HepG2 (cell line): Measurements from ENCODE around the gene TP53I3. TPM values are rescaled to one million over a fixed set of nuclear protein-coding genes. Genes with fewer than 3 reads are reported as not detected.

Experiments
- CSRNP1 ChIP-seq: sonication (generic); formaldehyde crosslinking; IDR thresholded peaks from 2 replicates; pipeline ENCODE4 v1.8.1; 2023; ENCODE audit warnings: mild to moderate bottlenecking, missing genetic modification reagents
- DMTF1 ChIP-seq: sonication (generic); formaldehyde crosslinking; IDR thresholded peaks from 2 replicates; pipeline ENCODE4 v1.4.0; 2020; ENCODE audit warnings: mild to moderate bottlenecking, missing genetic modification reagents
- EEA1 ChIP-seq: sonication (generic); formaldehyde crosslinking; IDR thresholded peaks from 2 replicates; pipeline ENCODE4 v1.5.1; 2020; ENCODE audit warnings: mild to moderate bottlenecking, missing genetic modification reagents, borderline replicate concordance
- JUNB ChIP-seq: sonication (generic); formaldehyde crosslinking; IDR thresholded peaks from 2 replicates; pipeline ENCODE4 v1.8.0; 2022; ENCODE audit warnings: missing genetic modification reagents, mild to moderate bottlenecking, borderline replicate concordance
- KDM3A ChIP-seq: IDR thresholded peaks from 2 replicates; pipeline ENCODE4 v1.6.1; 2018; ENCODE audit warnings: low read depth, missing compliant biosample characterization
- KDM5B ChIP-seq: sonication (generic); formaldehyde crosslinking; IDR thresholded peaks from 2 replicates; pipeline ENCODE4 v1.4.0; 2020; ENCODE audit warnings: missing genetic modification reagents, mild to moderate bottlenecking, borderline replicate concordance
- KMT2B ChIP-seq: IDR thresholded peaks from 2 replicates; pipeline ENCODE4 v1.6.1; 2016; ENCODE audit warnings: missing genetic modification reagents, missing compliant biosample characterization
- PRMT3 ChIP-seq: sonication (generic); formaldehyde crosslinking; IDR thresholded peaks from 2 replicates; pipeline ENCODE4 v1.8.1; 2022; ENCODE audit warnings: low read depth, mild to moderate bottlenecking, moderate library complexity, missing genetic modification reagents, borderline replicate concordance
- ZIK1 ChIP-seq: sonication (generic); formaldehyde crosslinking; IDR thresholded peaks from 2 replicates; pipeline ENCODE4 v1.5.0; 2020; ENCODE audit warnings: mild to moderate bottlenecking, low read depth, missing genetic modification reagents, borderline replicate concordance
- ZMYM4 ChIP-seq: sonication (generic); formaldehyde crosslinking; IDR thresholded peaks from 2 replicates; pipeline ENCODE4 v1.8.1; 2023; ENCODE audit warnings: mild to moderate bottlenecking, missing genetic modification reagents
- ZNF180 ChIP-seq: sonication (generic); formaldehyde crosslinking; IDR thresholded peaks from 2 replicates; pipeline ENCODE4 v1.4.0; 2020; ENCODE audit warnings: low read depth, missing genetic modification reagents, borderline replicate concordance
- ZNF317 ChIP-seq: sonication (generic); formaldehyde crosslinking; IDR thresholded peaks from 2 replicates; pipeline ENCODE4 v1.5.0; 2020; ENCODE audit warnings: mild to moderate bottlenecking, missing genetic modification reagents
- ZNF615 ChIP-seq: sonication (generic); formaldehyde crosslinking; IDR thresholded peaks from 2 replicates; pipeline ENCODE4 v1.5.0; 2020; ENCODE audit warnings: mild to moderate bottlenecking, missing genetic modification reagents, borderline replicate concordance
- ZNF616 ChIP-seq: sonication (generic); formaldehyde crosslinking; IDR thresholded peaks from 2 replicates; pipeline ENCODE4 v1.5.0; 2020; ENCODE audit warnings: low read depth, mild to moderate bottlenecking, missing genetic modification reagents
- ZNF704 ChIP-seq: sonication (generic); formaldehyde crosslinking; IDR thresholded peaks from 2 replicates; pipeline ENCODE4 v1.8.1; 2023; ENCODE audit warnings: mild to moderate bottlenecking, inconsistent platforms, moderate library complexity, missing genetic modification reagents, borderline replicate concordance
- ZNF775 ChIP-seq: sonication (generic); formaldehyde crosslinking; IDR thresholded peaks from 2 replicates; pipeline ENCODE4 v1.4.0; 2020; ENCODE audit warnings: missing genetic modification reagents, mild to moderate bottlenecking, moderate library complexity, borderline replicate concordance
- ZNF781 ChIP-seq: sonication (generic); formaldehyde crosslinking; IDR thresholded peaks from 2 replicates; pipeline ENCODE4 v1.5.1; 2020; ENCODE audit warnings: borderline replicate concordance, mild to moderate bottlenecking, missing genetic modification reagents; ENCODE audit errors: not compliant biosample characterization
- polyA plus RNA-seq, 8 experiments: library from polyadenylated mRNA; depleted of rRNA in 3 of 8; stranded (reverse) in 7 of 8; unstranded in 1 of 8; fragments of >200 nt; fragmentation: Illumina TruSeq in 4 of 8; extraction: Trizol in 4 of 8; gene quantifications; 2 replicates each; pipeline versions ENCODE4 v1.2.1 to v1.2.3, GENCODE V29; 2011 to 2016; ENCODE audit warnings: low read depth in 4 of 8, missing spikeins in 1 of 8, mixed read lengths in 1 of 8; ENCODE audit not compliant: insufficient read depth in 1 of 8
- total RNA-seq, 5 experiments: library from RNA; depleted of rRNA; stranded (reverse); fragments of >200 nt; fragmentation: Illumina TruSeq; extraction: Trizol; gene quantifications; 2 replicates each; pipeline ENCODE4 v1.2.3, GENCODE V29; 2016; ENCODE audit warnings: low read depth in 1 of 5
- TF ChIP-seq, protein P1 (sequence below): sonication (generic); formaldehyde crosslinking; IDR thresholded peaks from 2 replicates; pipeline ENCODE4 v1.9.0; 2022; ENCODE audit warnings: missing genetic modification reagents, mild to moderate bottlenecking, borderline replicate concordance

TP53I3 gene
- total and polyA plus RNA-seq, 2 of the 13 experiments (the other 11 are each of a cell fraction or from before 2014, with no cell fraction given) = 25.0 to 44.1 TPM

DNA sequence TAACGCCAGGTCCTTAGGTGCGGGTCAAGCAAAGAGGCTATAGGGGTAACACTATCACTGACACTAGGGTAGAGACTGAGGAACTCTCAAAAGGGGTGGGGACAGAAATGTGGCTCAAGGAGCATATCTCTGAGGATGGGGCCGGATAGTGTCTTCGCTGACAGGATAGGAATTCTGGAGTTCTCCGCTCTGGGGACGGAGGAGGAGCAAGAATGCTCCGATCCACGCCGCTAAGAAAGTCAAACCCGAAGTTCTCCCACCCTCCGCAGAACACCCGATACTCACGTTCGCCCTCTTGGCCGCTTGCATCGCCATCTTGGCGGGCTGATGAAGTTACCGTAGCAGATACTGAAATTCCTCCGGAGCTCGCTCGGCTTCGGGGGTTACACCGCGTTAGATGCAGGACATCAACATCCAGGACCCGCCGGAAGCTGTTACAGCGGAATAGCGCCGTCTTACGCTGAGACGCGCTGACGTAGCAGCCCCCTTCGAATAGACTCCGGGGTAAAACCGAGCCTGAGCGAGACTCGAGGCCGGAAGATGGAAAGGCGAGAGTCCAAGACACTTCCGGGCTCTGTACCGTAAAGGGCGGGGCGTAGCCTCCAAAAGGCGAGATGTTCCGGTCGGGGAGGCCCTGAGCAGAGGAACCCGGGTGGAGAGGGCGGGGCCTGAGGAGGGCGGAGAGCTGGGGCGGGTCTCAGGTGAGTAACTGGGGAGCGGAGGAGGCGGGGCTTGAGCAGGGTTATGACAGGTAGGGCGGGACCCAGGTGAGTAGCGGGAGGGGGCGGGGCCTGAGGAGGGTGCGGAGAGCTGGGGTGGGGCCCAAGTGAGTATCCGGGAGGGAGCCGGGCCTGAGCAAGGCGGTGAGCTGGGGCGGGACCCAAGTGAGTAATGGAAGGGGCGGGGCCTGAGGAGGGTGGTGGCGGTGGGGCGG is 8.5 kb downstream of the TP53I3 start, which contains the start of gene SF3B6 (continued):
- no peak for TF ChIP-seq DMTF1 (CRISPR knock-in tag)
- peak; percentile 89; the same call in 1 of the 2 replicates for TF ChIP-seq KDM5B (CRISPR knock-in tag)
- peak; percentile 94 for TF ChIP-seq ZIK1 (CRISPR knock-in tag)
- TF ChIP-seq JUNB (CRISPR knock-in tag) = no peak
- no peak; the same call in 1 of the 2 replicates for TF ChIP-seq ZNF317 (CRISPR knock-in tag)
- TF ChIP-seq KDM3A (CRISPR knock-in tag) = peak; percentile 91
- peak; percentile 94 for TF ChIP-seq ZNF704 (CRISPR knock-in tag)
- 0 out of 2 replicates have a peak, but pooled peaks have one; percentile 57 for TF ChIP-seq ZNF616 (CRISPR knock-in tag)
- peak; percentile 99 for TF ChIP-seq KMT2B (CRISPR knock-in tag)
- no peak for TF ChIP-seq ZNF180 (CRISPR knock-in tag)
- TF ChIP-seq ZNF781 (CRISPR knock-in tag) = peak; percentile 96
- no peak; the same call in 1 of the 2 replicates for TF ChIP-seq PRMT3 (CRISPR knock-in tag)
- peak; percentile 96 for TF ChIP-seq ZNF615 (CRISPR knock-in tag)
- TF ChIP-seq ZMYM4 (CRISPR knock-in tag) = peak; percentile 98
- TF ChIP-seq, protein P1, sequence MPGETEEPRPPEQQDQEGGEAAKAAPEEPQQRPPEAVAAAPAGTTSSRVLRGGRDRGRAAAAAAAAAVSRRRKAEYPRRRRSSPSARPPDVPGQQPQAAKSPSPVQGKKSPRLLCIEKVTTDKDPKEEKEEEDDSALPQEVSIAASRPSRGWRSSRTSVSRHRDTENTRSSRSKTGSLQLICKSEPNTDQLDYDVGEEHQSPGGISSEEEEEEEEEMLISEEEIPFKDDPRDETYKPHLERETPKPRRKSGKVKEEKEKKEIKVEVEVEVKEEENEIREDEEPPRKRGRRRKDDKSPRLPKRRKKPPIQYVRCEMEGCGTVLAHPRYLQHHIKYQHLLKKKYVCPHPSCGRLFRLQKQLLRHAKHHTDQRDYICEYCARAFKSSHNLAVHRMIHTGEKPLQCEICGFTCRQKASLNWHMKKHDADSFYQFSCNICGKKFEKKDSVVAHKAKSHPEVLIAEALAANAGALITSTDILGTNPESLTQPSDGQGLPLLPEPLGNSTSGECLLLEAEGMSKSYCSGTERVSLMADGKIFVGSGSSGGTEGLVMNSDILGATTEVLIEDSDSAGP = peak; percentile 98
- TF ChIP-seq CSRNP1 (CRISPR knock-in tag) = peak; percentile 93
- peak; percentile 27; the same call in 1 of the 2 replicates for TF ChIP-seq ZNF775 (CRISPR knock-in tag)
- TF ChIP-seq EEA1 (CRISPR knock-in tag) = no peak
